Neural crest cell (in vitro differentiated cells): ENCODE results near the gene INTS6. TPM values are rescaled to one million over a fixed set of nuclear protein-coding genes. Genes with fewer than 3 reads are reported as not detected.

Experiments
- DNase-seq: peaks from one replicate; pipeline ENCODE4 v3.0.0; 2021; ENCODE audit warnings: low read depth, mixed read lengths, low spot score
- H3K27ac Mint-ChIP-seq: one replicate; pipeline ENCODE4 v1.8.0; 2021; ENCODE audit warnings: mild to moderate bottlenecking, mixed read lengths; ENCODE audit not compliant: unreplicated experiment
- H3K27me3 Mint-ChIP-seq: 2 replicates; pipeline ENCODE4 v1.8.0; 2021; ENCODE audit warnings: low read depth, mild to moderate bottlenecking, mixed read lengths
- H3K36me3 Mint-ChIP-seq: 2 replicates; pipeline ENCODE4 v1.8.0; 2021; ENCODE audit warnings: low read depth, mild to moderate bottlenecking, mixed read lengths
- H3K4me1 Mint-ChIP-seq: 2 replicates; pipeline ENCODE4 v1.8.0; 2021; ENCODE audit warnings: mixed read lengths
- H3K4me3 Mint-ChIP-seq: one replicate; pipeline ENCODE4 v1.8.0; 2021; ENCODE audit warnings: mild to moderate bottlenecking, mixed read lengths
- H3K9me3 Mint-ChIP-seq: 2 replicates; pipeline ENCODE4 v1.8.0; 2021; ENCODE audit warnings: mixed read lengths
- CTCF ChIP-seq: fragments of 200-600 bp; sonication (generic); conservative IDR thresholded peaks from 2 replicates; pipeline ENCODE4 v1.5.0; 2021; ENCODE audit warnings: antibody characterized with exemption, mild to moderate bottlenecking
- total RNA-seq: library from RNA; stranded (reverse); gene quantifications from 2 replicates; pipeline ENCODE4 v1.2.1, GENCODE V29; 2021

The INTS6 gene
- total RNA-seq, 1 donor from 2014 or later = 38.1 TPM

DNA sequence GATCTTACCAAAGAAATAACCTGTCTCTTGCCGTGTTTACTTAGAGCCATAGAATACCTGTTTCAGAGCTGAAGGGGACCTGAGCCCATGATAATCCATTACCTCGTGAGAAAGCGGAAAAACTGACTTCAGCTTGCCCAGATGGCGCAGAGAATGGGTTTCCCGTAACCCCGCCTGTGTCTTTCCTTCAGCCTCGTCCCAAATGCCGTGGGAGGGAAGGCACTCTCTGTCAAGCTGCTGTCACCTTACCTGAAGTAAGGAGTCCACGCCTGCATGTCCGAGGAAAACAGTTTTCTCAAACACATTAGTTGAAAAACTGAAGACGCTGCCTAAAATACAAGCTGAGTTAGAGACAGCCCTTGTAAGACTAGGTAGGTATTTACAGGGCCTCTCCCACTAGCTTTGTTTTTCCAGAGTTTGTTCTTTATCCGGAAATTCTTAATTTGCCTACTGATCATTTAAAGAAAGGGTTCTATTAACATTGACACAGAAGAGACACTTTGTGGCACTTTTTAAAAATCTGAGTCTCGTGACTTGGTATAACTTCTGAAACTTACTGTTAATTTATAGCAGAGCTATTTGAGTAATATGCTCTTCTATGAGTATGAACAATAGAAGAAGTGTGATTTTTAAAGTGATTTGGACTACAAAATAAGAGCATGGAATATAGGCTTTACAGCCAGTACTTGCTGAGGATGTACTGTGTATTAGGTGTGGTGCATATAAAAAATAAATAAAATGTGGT is 1.3 kb upstream of the INTS6 start:
- peaks cover 2% of the 10 kb centered on the region for H3K27me3 Mint-ChIP-seq
- H3K4me3 Mint-ChIP-seq = peak overlapping the region; percentile 98
- H3K36me3 Mint-ChIP-seq = peaks cover 11% of the 10 kb centered on the region
- peak overlapping the region; percentile 82 for H3K27ac Mint-ChIP-seq
- no peaks in the 10 kb centered on the region for H3K9me3 Mint-ChIP-seq
- DNase-seq = no peak
- no peak for TF ChIP-seq CTCF
- H3K4me1 Mint-ChIP-seq = peaks cover 39% of the 10 kb centered on the region

- Mint-ChIP-seq H3K4me3 (peak overlapping the region; percentile 98), H3K27ac (peak overlapping the region; percentile 97), H3K9me3 (no peaks in the 10 kb centered on the region), H3K36me3 (peaks cover 11% of the 10 kb centered on the region), H3K27me3 (peaks cover 2% of the 10 kb centered on the region), H3K4me1 (peaks cover 40% of the 10 kb centered on the region)
- DNase-seq = no peak
- TF ChIP-seq CTCF = no peak
These were observed 547 bp upstream of the INTS6 start for GRCh38 chr13:51453207-51453958.

DNA sequence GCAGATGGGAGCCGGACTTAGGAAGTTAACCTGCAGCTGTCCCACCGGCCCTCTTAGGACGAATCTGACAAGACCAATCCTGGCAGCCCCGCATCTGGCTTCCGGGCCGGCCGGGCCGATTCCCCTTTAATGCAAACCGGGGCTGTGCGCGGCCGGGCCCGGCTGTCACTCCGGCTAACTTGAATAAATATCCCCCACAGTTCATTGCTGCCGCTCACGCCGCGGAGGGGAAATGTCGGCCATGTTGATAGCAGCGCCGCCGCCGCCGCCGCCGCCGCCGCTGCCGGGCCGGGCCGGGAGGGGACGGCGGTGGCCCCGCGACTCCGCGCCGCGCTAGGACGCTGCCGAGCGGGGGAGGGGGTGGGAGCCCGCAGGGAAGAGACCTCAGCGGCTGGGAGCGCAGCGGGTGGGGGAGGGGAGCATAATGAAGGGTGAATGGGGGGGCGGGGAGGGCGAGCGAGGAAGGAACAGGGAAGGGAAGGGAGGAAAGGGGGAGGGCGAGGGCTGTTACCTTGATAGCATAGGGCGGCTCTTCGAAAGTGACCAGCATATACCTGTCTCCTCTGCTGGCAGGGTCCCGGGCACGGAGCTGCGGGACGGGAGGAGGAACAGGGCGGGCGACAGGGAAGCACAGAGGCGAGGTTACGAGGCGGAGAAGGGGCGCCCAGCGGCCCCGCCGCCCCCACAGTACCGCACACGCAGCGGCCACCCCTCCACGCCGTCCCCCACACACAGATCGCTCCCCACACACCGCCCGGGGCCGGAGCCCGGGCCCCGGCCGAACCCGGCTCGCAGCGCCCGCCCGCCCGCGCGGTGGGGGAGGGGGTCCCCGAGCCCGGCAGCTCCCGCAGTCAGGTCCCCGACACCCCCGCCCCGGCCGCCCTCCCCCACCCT is 1.1 kb downstream of the INTS6 start:
- peaks cover 40% of the 10 kb centered on the region for H3K4me1 Mint-ChIP-seq
- peak overlapping the region; percentile 98 for H3K4me3 Mint-ChIP-seq
- peaks cover 11% of the 10 kb centered on the region for H3K36me3 Mint-ChIP-seq
- H3K27ac Mint-ChIP-seq = peak overlapping the region; percentile 43
- TF ChIP-seq CTCF = no peak
- no peaks in the 10 kb centered on the region for H3K9me3 Mint-ChIP-seq
- peak; percentile 67 for DNase-seq
- peaks cover 2% of the 10 kb centered on the region for H3K27me3 Mint-ChIP-seq

GRCh38 chr13:51451134-51451466 is 1.7 kb downstream of the INTS6 start:
- Mint-ChIP-seq H3K4me3 (peak overlapping the region; percentile 97), H3K4me1 (peaks cover 42% of the 10 kb centered on the region), H3K27me3 (peaks cover 2% of the 10 kb centered on the region), H3K9me3 (no peaks in the 10 kb centered on the region), H3K27ac (peak overlapping the region; percentile 43), H3K36me3 (peaks cover 14% of the 10 kb centered on the region)
- no peak for DNase-seq
- no peak for TF ChIP-seq CTCF

DNA sequence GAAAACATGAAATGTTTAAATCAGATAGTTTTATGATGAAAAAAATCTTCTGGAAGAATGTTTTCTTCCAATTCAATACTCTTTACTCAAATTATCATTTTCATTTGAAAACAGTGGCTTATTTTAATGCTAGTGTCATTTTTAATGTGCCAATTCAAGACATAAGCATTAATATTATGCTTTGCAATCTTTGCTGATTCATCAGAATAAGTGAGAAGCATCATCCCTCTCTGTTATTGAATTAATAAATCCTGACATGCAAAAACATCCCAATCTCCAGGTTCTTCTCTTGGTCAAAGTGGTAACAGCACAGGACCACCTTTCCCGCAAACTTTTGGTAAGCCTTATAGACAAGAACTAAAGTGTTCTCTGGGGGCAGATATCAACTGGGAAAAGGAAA is 3.8 kb downstream of the INTS6 start:
- no peak overlapping the region for H3K4me3 Mint-ChIP-seq

More for the DNA sequence above, 3.8 kb downstream of the INTS6 start:
- DNase-seq = no peak
- peaks cover 39% of the 10 kb centered on the region for H3K4me1 Mint-ChIP-seq
- TF ChIP-seq CTCF = no peak
- H3K36me3 Mint-ChIP-seq = peaks cover 7% of the 10 kb centered on the region
- H3K27ac Mint-ChIP-seq = no peak overlapping the region
- no peaks in the 10 kb centered on the region for H3K9me3 Mint-ChIP-seq
- H3K27me3 Mint-ChIP-seq = peaks cover 2% of the 10 kb centered on the region
